Prostate gland (tissue), 2 donors: ENCODE data around the gene P2RY2. TPM values are rescaled to one million over a fixed set of nuclear protein-coding genes. Genes with fewer than 3 reads are reported as not detected.
A peak's percentile ranks its signal among the peaks of the same experiment; 100 is the strongest.

Experiments used
- DNase-seq: peaks from one replicate; pipeline ENCODE4 v3.0.0-alpha.2; 2019; ENCODE audit warnings: low spot score
- H3K27ac ChIP-seq, 2 donors: fragments of 200-600 bp; sonication (generic); 2 replicates each; pipeline ENCODE4 v1.5.1; 2017 to 2019
- H3K27me3 ChIP-seq: fragments of 200-600 bp; sonication (generic); replicated peaks from 2 replicates; pipeline ENCODE4 v1.5.1; 2019; ENCODE audit not compliant: insufficient read depth
- H3K36me3 ChIP-seq, 2 donors: fragments of 200-600 bp; sonication (generic); 1 replicate in 1 of 2; 2 replicates in 1 of 2; pipeline versions ENCODE4 v1.5.1 to v1.8.1; 2017 to 2019
- H3K4me1 ChIP-seq: fragments of 200-600 bp; sonication (generic); replicated peaks from 2 replicates; pipeline ENCODE4 v1.5.1; 2019
- H3K4me3 ChIP-seq, 2 donors: fragments of 200-600 bp; sonication (generic); 2 replicates each; pipeline ENCODE4 v1.5.1; 2017 to 2019
- H3K9me3 ChIP-seq: fragments of 200-600 bp; sonication (generic); 2 replicates; pipeline ENCODE4 v1.5.1; 2017
- POLR2A ChIP-seq: fragments of 450-650 bp; IDR thresholded peaks from one replicate; pipeline ENCODE4 v1.6.1; 2016; ENCODE audit warnings: antibody characterized with exemption, mild to moderate bottlenecking
- POLR2AphosphoS5 ChIP-seq: sonication (generic); formaldehyde crosslinking; IDR thresholded peaks from one replicate; pipeline ENCODE4 v1.6.1; 2017; ENCODE audit warnings: antibody characterized with exemption
- WGBS: methylation state at CpG from one replicate; pipeline ENCODE4 v1.1.5; 2018; 5-methylcytosine and 5-hydroxymethylcytosine counted together
- intact Hi-C: fragments of 100-400 bp; cut with DNase I; formaldehyde crosslinking; loops from one replicate; pipeline ENCODE4 v1.14.2; 2022
- total RNA-seq, 2 donors: library from RNA; depleted of rRNA; stranded (reverse); fragments of >200 nt; gene quantifications; one replicate each; pipeline ENCODE4 v1.1.0, GENCODE V29; 2016
- TF ChIP-seq, protein P1 (sequence below), 4 experiments: fragments of 200-600 bp in 2 of 4; fragments of 450-650 bp in 2 of 4; sonication (generic) in 2 of 4; IDR thresholded peaks; 1 replicate in 3 of 4; 2 replicates in 1 of 4; pipeline ENCODE4 v1.5.1; 2016 to 2019; ENCODE audit warnings: antibody characterized with exemption in 4 of 4, mild to moderate bottlenecking in 2 of 4, moderate library complexity in 2 of 4

P2RY2 gene
- total RNA-seq, 2 donors from 2014 or later = 2.7 to 3.5 TPM

DNA sequence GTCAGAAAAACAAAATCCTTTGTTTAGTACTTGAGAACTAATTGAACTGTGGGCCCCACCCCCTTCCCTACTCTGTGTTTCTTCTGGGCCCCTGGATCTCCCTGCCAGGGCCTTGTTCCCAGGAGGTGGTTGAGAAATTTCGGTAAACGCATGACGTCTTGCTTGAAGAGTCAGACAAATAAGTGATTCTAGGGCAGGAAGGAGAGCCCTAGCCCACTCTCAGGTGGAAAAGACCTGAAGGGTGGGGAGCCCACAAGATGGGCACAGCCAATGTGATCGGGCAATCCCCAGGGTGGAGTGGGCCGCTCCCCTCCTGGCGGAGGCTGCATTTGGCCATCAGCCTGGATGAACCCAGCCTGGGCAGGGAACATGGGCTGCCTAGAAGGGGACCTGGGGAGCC lies 16.8 kb upstream of the P2RY2 start:
- H3K4me1 ChIP-seq = no peaks in the 10 kb centered on the region
- peak overlapping the region in 1 of 2 donors; percentile 52 for H3K27ac ChIP-seq
- no peak overlapping the region for H3K4me3 ChIP-seq
- TF ChIP-seq POLR2A (no peak), POLR2AphosphoS5 (peak; percentile 37)
- peak; percentile 70 for DNase-seq
- 51% methylated on average over 6 of the region's 6 CpGs for WGBS
- H3K9me3 ChIP-seq = no peaks in the 10 kb centered on the region
- H3K27me3 ChIP-seq = no peaks in the 10 kb centered on the region
- intact Hi-C loops = no loop called here
- H3K36me3 ChIP-seq = no peaks in the 10 kb centered on the region

DNA sequence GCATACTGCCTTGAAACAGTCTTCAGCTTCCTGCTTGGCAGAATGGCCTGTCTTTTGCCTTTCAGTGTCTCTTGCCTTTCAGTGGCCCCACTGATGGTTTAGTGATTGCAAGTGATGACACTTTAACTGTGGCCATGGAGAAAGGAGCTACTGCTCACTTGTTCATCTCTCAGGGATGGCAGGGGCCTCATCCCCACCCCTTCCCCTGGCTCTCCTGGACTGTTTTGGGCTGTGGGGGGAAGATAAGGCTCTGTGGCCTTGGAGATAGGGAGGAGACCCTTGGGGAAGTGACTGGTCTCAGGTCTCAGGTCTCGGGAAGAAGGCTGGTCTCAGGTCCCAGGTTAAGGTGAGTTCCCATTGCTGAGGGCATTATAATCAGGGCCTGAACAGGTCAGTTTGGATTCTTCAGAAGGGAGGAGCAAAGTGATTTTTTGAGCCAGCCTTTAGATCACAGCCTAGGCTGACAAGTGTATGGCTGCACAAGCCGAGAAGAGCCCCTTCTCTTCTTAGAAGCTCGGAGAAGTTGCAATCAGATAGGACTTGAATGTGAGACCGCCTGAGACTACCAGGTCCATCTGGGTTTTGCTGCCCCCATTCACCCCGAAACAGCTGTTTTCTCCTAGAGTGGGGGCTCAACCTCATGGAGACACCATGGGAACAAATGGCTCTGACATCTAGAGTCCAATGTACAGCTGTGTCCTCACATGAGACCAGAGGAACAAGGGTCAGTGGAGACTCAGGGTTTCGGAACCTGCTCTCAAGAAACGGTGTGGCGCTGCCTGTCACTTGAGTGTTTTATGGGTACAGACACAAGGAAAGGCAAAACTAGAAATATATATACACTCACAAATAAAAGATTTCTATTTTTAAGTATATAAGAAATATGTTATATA lies 15.9 kb upstream of the P2RY2 start:
- 91% methylated on average over 8 of the region's 8 CpGs for WGBS
- Histone ChIP-seq H3K4me3 (no peak overlapping the region), H3K4me1 (no peaks in the 10 kb centered on the region), H3K27ac (no peak overlapping the region), H3K36me3 (no peaks in the 10 kb centered on the region), H3K9me3 (no peaks in the 10 kb centered on the region), H3K27me3 (no peaks in the 10 kb centered on the region)
- TF ChIP-seq POLR2AphosphoS5 (no peak), POLR2A (no peak)
- TF ChIP-seq, protein P1, sequence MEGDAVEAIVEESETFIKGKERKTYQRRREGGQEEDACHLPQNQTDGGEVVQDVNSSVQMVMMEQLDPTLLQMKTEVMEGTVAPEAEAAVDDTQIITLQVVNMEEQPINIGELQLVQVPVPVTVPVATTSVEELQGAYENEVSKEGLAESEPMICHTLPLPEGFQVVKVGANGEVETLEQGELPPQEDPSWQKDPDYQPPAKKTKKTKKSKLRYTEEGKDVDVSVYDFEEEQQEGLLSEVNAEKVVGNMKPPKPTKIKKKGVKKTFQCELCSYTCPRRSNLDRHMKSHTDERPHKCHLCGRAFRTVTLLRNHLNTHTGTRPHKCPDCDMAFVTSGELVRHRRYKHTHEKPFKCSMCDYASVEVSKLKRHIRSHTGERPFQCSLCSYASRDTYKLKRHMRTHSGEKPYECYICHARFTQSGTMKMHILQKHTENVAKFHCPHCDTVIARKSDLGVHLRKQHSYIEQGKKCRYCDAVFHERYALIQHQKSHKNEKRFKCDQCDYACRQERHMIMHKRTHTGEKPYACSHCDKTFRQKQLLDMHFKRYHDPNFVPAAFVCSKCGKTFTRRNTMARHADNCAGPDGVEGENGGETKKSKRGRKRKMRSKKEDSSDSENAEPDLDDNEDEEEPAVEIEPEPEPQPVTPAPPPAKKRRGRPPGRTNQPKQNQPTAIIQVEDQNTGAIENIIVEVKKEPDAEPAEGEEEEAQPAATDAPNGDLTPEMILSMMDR (IDR thresholded peaks at IDR 0.05) = no peak
- intact Hi-C loops = no loop called here
- no peak for DNase-seq

DNA sequence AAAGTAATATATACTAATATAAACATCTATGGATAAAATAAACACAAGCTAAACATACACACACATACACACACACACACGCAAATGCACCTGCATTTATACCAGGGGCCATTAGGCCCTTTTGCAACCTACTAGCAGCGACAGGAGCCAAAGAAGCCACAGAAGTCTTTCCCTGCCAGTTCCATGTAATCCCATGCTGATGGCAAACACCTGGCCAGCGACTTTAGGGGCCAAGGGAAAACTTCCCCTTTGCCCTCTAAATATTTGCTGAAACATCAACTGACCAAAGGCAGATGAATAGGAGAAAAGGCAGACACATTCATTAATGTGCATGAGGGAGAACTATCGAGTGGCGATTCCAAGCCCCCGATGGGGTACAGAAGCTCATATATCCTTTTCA lies 14.8 kb upstream of the P2RY2 start:
- Histone ChIP-seq H3K4me3 (no peak overlapping the region), H3K9me3 (no peaks in the 10 kb centered on the region), H3K27me3 (no peaks in the 10 kb centered on the region), H3K27ac (no peak overlapping the region), H3K4me1 (no peaks in the 10 kb centered on the region), H3K36me3 (no peaks in the 10 kb centered on the region)
- intact Hi-C loops = no loop called here
- WGBS = 88% methylated on average over 6 of the region's 6 CpGs
- DNase-seq = no peak
- TF ChIP-seq, protein P1 (IDR thresholded peaks at IDR 0.05) = no peak
- TF ChIP-seq POLR2A (no peak), POLR2AphosphoS5 (no peak)

DNA sequence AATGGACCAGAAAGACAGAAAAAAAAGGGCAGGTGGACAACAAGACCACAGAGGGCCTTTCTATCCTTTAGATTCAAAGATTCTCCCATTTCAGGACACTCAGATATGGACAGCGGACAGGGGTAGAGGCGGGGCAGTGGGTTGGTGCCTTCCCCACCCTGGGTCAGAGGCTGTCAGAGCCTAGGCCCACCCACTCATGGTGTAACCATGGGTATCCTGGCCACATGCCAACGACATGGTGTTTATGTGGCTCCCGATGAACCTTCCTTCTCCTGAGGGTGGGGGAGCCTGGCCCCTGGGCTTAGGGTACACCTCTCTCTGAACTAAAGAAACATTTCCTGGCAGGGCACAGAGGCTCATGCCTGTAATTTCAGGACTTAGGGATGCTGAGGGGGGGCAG lies 14.3 kb upstream of the P2RY2 start:
- Histone ChIP-seq H3K4me1 (no peaks in the 10 kb centered on the region), H3K27ac (no peak overlapping the region), H3K4me3 (no peak overlapping the region), H3K27me3 (no peaks in the 10 kb centered on the region), H3K36me3 (no peaks in the 10 kb centered on the region), H3K9me3 (no peaks in the 10 kb centered on the region)
- no peak for TF ChIP-seq POLR2AphosphoS5
- no peak for TF ChIP-seq POLR2A
- TF ChIP-seq, protein P1 (IDR thresholded peaks at IDR 0.05) = no peak
- intact Hi-C loops = no loop called here
- no peak for DNase-seq
- 62% methylated on average over 4 of the region's 4 CpGs for WGBS

DNA sequence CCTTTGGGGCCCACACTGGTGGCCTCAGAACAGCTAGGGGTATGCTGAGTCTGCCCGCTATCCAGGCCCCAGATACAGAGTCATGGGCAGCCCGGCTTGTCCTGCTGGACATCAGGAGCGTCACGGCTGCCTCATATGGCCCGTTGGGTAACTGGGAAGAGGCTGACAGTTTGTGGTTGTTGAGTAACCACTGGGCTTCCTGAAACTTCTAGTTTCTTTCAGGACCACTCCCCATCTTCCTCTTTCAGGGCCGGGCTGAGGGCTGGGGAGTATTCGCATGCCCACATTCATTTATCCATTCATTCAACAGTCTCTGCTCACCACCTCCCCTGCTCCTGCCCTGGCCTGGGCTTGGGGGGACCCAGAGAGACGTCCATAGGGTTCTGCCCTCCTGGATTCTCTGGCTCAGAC lies 13.4 kb upstream of the P2RY2 start:
- no peak overlapping the region for H3K27ac ChIP-seq
- H3K4me1 ChIP-seq = no peaks in the 10 kb centered on the region
- intact Hi-C loops = no loop called here
- WGBS = 81% methylated on average over 8 of the region's 8 CpGs
- no peaks in the 10 kb centered on the region for H3K27me3 ChIP-seq
- no peak overlapping the region for H3K4me3 ChIP-seq
- H3K9me3 ChIP-seq = no peaks in the 10 kb centered on the region
- no peak for DNase-seq
- TF ChIP-seq, protein P1 (IDR thresholded peaks at IDR 0.05) = no peak
- TF ChIP-seq POLR2AphosphoS5 (no peak), POLR2A (no peak)
- no peaks in the 10 kb centered on the region for H3K36me3 ChIP-seq
